ENCODE measurements around the gene LDHAL6A.

Gene LDHAL6A

GRCh38 chr11:18524248-18524647 is 68.6 kb downstream of the LDHAL6A start:
- no peaks in the 10 kb centered on the region for H3K27me3 ChIP-seq (replicated peaks)
- no peak for DNase-seq
- in situ Hi-C loops (cut with HindIII; ENCODE audit: low pct_ligation_motif_present, low sequenced_read_pairs), result no loop called here
- H3K36me3 ChIP-seq (replicated peaks), result no peaks in the 10 kb centered on the region
- TF ChIP-seq CTCF (IDR thresholded peaks at IDR 0.05; ENCODE audit: low read depth, low read length, missing control alignments), result no peak
- no peak overlapping the region for H3K4me3 ChIP-seq (ENCODE audit: low read depth, low read length)
- H3K27ac ChIP-seq, result no peak overlapping the region

- no peak for DNase-seq
- Histone ChIP-seq H3K27me3 (replicated peaks) (no peaks in the 10 kb centered on the region), H3K4me3 (ENCODE audit: low read depth, low read length) (peak overlapping the region; percentile 87), H3K27ac (peak overlapping the region; percentile 80), H3K36me3 (replicated peaks) (no peaks in the 10 kb centered on the region)
- no peak for TF ChIP-seq CTCF (IDR thresholded peaks at IDR 0.05; ENCODE audit: low read depth, low read length, missing control alignments)
- in situ Hi-C loops (cut with HindIII; ENCODE audit: low pct_ligation_motif_present, low sequenced_read_pairs), result no loop called here
These were observed 70.5 kb downstream of the LDHAL6A start for GRCh38 chr11:18526130-18526520.

- TF ChIP-seq CTCF (IDR thresholded peaks at IDR 0.05; ENCODE audit: low read depth, low read length, missing control alignments), result no peak
- peak; percentile 90 for DNase-seq
- peak within 1 kb of the TSS; percentile 87 for H3K4me3 ChIP-seq (ENCODE audit: low read depth, low read length)
- in situ Hi-C loops (cut with HindIII; ENCODE audit: low pct_ligation_motif_present, low sequenced_read_pairs), result no loop called here
- H3K36me3 ChIP-seq (replicated peaks), result no peaks in the 10 kb centered on the region
- H3K27ac ChIP-seq, result peak within 1 kb of the TSS; percentile 80
- H3K27me3 ChIP-seq (replicated peaks), result no peaks in the 10 kb centered on the region
These were observed 71.1 kb downstream of the LDHAL6A start, which contains the start of gene TSG101 for GRCh38 chr11:18526521-18527296. Gene TSG101 (minus strand): TSS chr11:18526942. CDS start chr11:18526816, 126 bp downstream.

- TF ChIP-seq CTCF (IDR thresholded peaks at IDR 0.05; ENCODE audit: low read depth, low read length, missing control alignments), result no peak
- DNase-seq, result peak; percentile 2
- Histone ChIP-seq H3K36me3 (replicated peaks) (no peaks in the 10 kb centered on the region), H3K27me3 (replicated peaks) (no peaks in the 10 kb centered on the region), H3K27ac (peak overlapping the region; percentile 80), H3K4me3 (ENCODE audit: low read depth, low read length) (peak overlapping the region; percentile 87)
- in situ Hi-C loops (cut with HindIII; ENCODE audit: low pct_ligation_motif_present, low sequenced_read_pairs), result no loop called here
These were observed 71.9 kb downstream of the LDHAL6A start for GRCh38 chr11:18527512-18527911.

Measured in brain microvascular endothelial cell (primary cell).